HepG2 (cell line): ENCODE results near the gene NUP85. TPM values are rescaled to one million over a fixed set of nuclear protein-coding genes. Genes with fewer than 3 reads are reported as not detected.

Source experiments
- ATAC-seq: fragments of 200-7000 bp; cut with Tn5 transposase; 3 replicates; pipeline ENCODE4 v1.9.1; 2020; ENCODE audit warnings: mild to moderate bottlenecking, moderate library complexity
- BruUV-seq: library from RNA; stranded (reverse); fragments of 400-500 nt; replicated peaks from 2 replicates; lab custom pipeline; 2021; lab: Mats Ljungman, UMichigan
- CTCF ChIA-PET: fragments of 300-600 bp; formaldehyde crosslinking; extraction: SDS; loops from one replicate; lab custom pipeline; 2021; ENCODE audit warnings: low total read pairs, inconsistent platforms, low intra/inter-chr PET ratio; lab: Yijun Ruan, JAX
- POLR2A ChIA-PET: fragments of 350-600 bp; sonication (Branson Sonifier 250); formaldehyde crosslinking; loops from one replicate; lab custom pipeline; 2020; ENCODE audit warnings: antibody characterized with exemption, inconsistent platforms; lab: Yijun Ruan, JAX
- DNase-seq: peaks from one replicate; pipeline ENCODE4 v3.0.0-alpha.2; 2015; ENCODE audit warnings: low spot score
- FAIRE-seq: peaks from 3 replicates; lab custom pipeline; 2011; peaks lifted over from hg19 to GRCh38; lab: Jason Lieb, UNC
- H2AFZ ChIP-seq: one replicate; pipeline ENCODE4 v1.6.1; 2011; ENCODE audit warnings: low read length, inconsistent platforms
- H3K27ac ChIP-seq: fragments of 300-600 bp; 3 replicates; pipeline ENCODE4 v1.8.0; 2011; ENCODE audit warnings: mixed run types, mild to moderate bottlenecking, mixed read lengths, low read length, inconsistent platforms; ENCODE audit not compliant: insufficient read depth; ENCODE audit errors: extremely low read length
- H3K27me3 ChIP-seq, 2 experiments: fragments of 200-600 bp in 1 of 2; 2 replicates in 1 of 2; 3 replicates in 1 of 2; pipeline versions ENCODE4 v1.6.0 to v1.8.0; 2011; ENCODE audit warnings: low read length in 2 of 2, mild to moderate bottlenecking in 2 of 2, moderate library complexity in 2 of 2, inconsistent platforms in 1 of 2; ENCODE audit not compliant: insufficient read depth in 2 of 2, control insufficient read depth in 1 of 2
- H3K36me3 ChIP-seq, 2 experiments: fragments of 200-600 bp in 1 of 2; replicated peaks in 1 of 2; 2 replicates in 1 of 2; 3 replicates in 1 of 2; pipeline versions ENCODE4 v1.5.1 to v1.8.0; 2011; ENCODE audit warnings: low read length in 2 of 2, inconsistent platforms in 1 of 2; ENCODE audit not compliant: insufficient read depth in 2 of 2, control insufficient read depth in 1 of 2
- H3K4me1 ChIP-seq: 2 replicates; pipeline ENCODE4 v1.5.1; 2012; ENCODE audit warnings: low read length, inconsistent platforms; ENCODE audit not compliant: insufficient read depth
- H3K4me2 ChIP-seq: 2 replicates; pipeline ENCODE4 v1.6.0; 2011; ENCODE audit warnings: low read depth, low read length, inconsistent platforms
- H3K4me3 ChIP-seq, 3 experiments: fragments of 200-600 bp in 1 of 3; sonication (generic), shearing (Covaris generic) in 1 of 3; replicated peaks in 1 of 3; 2 replicates each; pipeline ENCODE4 v1.5.1; 2011 to 2016; ENCODE audit warnings: low read length in 3 of 3, inconsistent platforms in 2 of 3, low read depth in 2 of 3, mild to moderate bottlenecking in 2 of 3, control low read depth in 1 of 3, mixed read lengths in 1 of 3; ENCODE audit not compliant: insufficient read depth in 1 of 3
- H3K79me2 ChIP-seq: one replicate; pipeline ENCODE4 v1.6.1; 2011; ENCODE audit warnings: low read length, inconsistent platforms; ENCODE audit not compliant: insufficient read depth
- H3K9ac ChIP-seq: 2 replicates; pipeline ENCODE4 v1.6.0; 2011; ENCODE audit warnings: mild to moderate bottlenecking, low read depth, low read length, inconsistent platforms; ENCODE audit not compliant: insufficient read depth
- H3K9me3 ChIP-seq: 2 replicates; pipeline ENCODE4 v1.5.1; 2012; ENCODE audit warnings: mild to moderate bottlenecking, low read length
- H4K20me1 ChIP-seq: 2 replicates; pipeline ENCODE4 v1.6.0; 2011; ENCODE audit warnings: inconsistent platforms, mild to moderate bottlenecking, low read length, moderate library complexity; ENCODE audit not compliant: insufficient read depth
- SKIL ChIP-seq: sonication (generic); formaldehyde crosslinking; IDR thresholded peaks from 2 replicates; pipeline ENCODE4 v1.8.0; 2022; ENCODE audit warnings: missing genetic modification reagents, mild to moderate bottlenecking, moderate library complexity, borderline replicate concordance
- ZNF24 ChIP-seq: fragments of 450-650 bp; IDR thresholded peaks from 2 replicates; pipeline ENCODE4 v1.6.1; 2017; ENCODE audit warnings: antibody characterized with exemption, mild to moderate bottlenecking
- ZSCAN30 ChIP-seq: sonication (generic); formaldehyde crosslinking; IDR thresholded peaks from 2 replicates; pipeline ENCODE4 v1.5.0; 2020; ENCODE audit warnings: mild to moderate bottlenecking, missing genetic modification reagents
- WGBS: methylation state at CpG from one replicate; pipeline ENCODE4 v1.1.6; 2017; ENCODE audit warnings: low lambda C conversion rate; 5-methylcytosine and 5-hydroxymethylcytosine counted together
- in situ Hi-C: cut with HindIII; loops from 2 replicates; pipeline ENCODE4 v1.10.0; 2017; ENCODE audit warnings: low pct_unique_long_range_greater_than_20kb; ENCODE audit not compliant: extremely low pct_ligation_motif_present
- intact Hi-C: fragments of 100-400 bp; cut with micrococcal nuclease; formaldehyde crosslinking; loops from one replicate; pipeline ENCODE4 v1.10.0; 2022; ENCODE audit not compliant: unreplicated experiment
- polyA plus RNA-seq, 8 experiments: library from polyadenylated mRNA; depleted of rRNA in 3 of 8; stranded (reverse) in 7 of 8; unstranded in 1 of 8; fragments of >200 nt; fragmentation: Illumina TruSeq in 4 of 8; extraction: Trizol in 4 of 8; gene quantifications; 2 replicates each; pipeline versions ENCODE4 v1.2.1 to v1.2.3, GENCODE V29; 2011 to 2016; ENCODE audit warnings: low read depth in 4 of 8, missing spikeins in 1 of 8, mixed read lengths in 1 of 8; ENCODE audit not compliant: insufficient read depth in 1 of 8
- total RNA-seq, 5 experiments: library from RNA; depleted of rRNA; stranded (reverse); fragments of >200 nt; fragmentation: Illumina TruSeq; extraction: Trizol; gene quantifications; 2 replicates each; pipeline ENCODE4 v1.2.3, GENCODE V29; 2016; ENCODE audit warnings: low read depth in 1 of 5

The NUP85 gene
- total and polyA plus RNA-seq, 2 of the 13 experiments (the other 11 are each of a cell fraction or from before 2014, with no cell fraction given), result 89.1 to 124 TPM

GRCh38 chr17:75183999-75184884, 21.2 kb upstream of the NUP85 start:
- Histone ChIP-seq H3K4me2 (no peak overlapping the region), H3K79me2 (peaks cover 33% of the 10 kb centered on the region), H3K4me3 (no peak overlapping the region), H3K27me3 (no peaks in the 10 kb centered on the region; a peak in 1 of 5 replicates), H3K9me3 (no peaks in the 10 kb centered on the region), H2AFZ (no peak overlapping the region), H4K20me1 (peaks cover 15% of the 10 kb centered on the region), H3K9ac (no peak overlapping the region), H3K27ac (no peak overlapping the region), H3K4me1 (peaks cover 40% of the 10 kb centered on the region), H3K36me3 (peaks cover 5 to 7% of the 10 kb centered on the region in 2 experiments; a peak in 4 of 5 replicates)
- BruUV-seq, result no TSS peak
- CTCF ChIA-PET, result no interaction called here
- in situ Hi-C loops, result no loop called here
- ATAC-seq (no peak), FAIRE-seq (no peak), DNase-seq (no peak)
- intact Hi-C loops, result no loop called here
- no peak for TF ChIP-seq ZSCAN30 (CRISPR knock-in tag)
- POLR2A ChIA-PET, result interaction anchor here (1.0 to 2.1 kb wide), 6 partner anchors 13 to 221 kb away, joined by 3 to 13 read pairs (median 8); partner anchors contain the start of genes GGA3, GRB2, JPT1 and MRPS7
- WGBS, result 92% methylated on average over 9 of the region's 9 CpGs

DNA sequence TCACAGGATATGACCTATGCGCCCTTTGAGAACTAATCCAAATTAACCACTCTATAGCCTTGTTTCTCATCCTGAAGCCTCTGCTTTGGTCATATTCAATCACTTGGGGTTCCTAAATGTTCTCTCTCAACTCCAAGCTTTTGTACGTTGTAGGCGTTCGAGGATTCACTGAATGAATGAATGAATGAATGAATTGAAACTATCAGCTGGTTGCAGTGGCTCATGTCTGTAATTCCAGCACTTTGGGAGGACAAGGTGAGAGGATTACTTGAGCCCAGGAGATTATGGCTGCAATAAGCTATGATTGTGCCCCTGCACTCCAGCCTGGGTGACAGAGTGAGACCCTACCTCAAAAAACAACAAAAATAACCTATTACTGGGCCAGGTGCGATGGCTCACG, 16.9 kb upstream of the NUP85 start:
- Histone ChIP-seq H3K27ac (no peak overlapping the region), H3K4me1 (peaks cover 29% of the 10 kb centered on the region)
- POLR2A ChIA-PET, result interaction anchor here (1.7 kb wide), 1 partner anchor 11 kb away, joined by 4 read pairs; no protein-coding TSS in a partner anchor
- TF ChIP-seq SKIL (CRISPR knock-in tag) (no peak), ZNF24 (peak; percentile 87)
- TF ChIP-seq, all 625 proteins: peak for 1
- Histone ChIP-seq H4K20me1 (no peaks in the 10 kb centered on the region), H3K27me3 (no peaks in the 10 kb centered on the region), H3K9ac (no peak overlapping the region), H3K4me3 (no peak overlapping the region), H3K36me3 (no peaks in the 10 kb centered on the region), H3K79me2 (no peaks in the 10 kb centered on the region), H3K9me3 (no peaks in the 10 kb centered on the region), H3K4me2 (no peak overlapping the region), H2AFZ (no peak overlapping the region)
- no TSS peak for BruUV-seq
- intact Hi-C loops, result no loop called here
- 81% methylated on average over 6 of the region's 6 CpGs for WGBS
- FAIRE-seq, result no peak
- ATAC-seq, result no peak
- DNase-seq, result no peak
- CTCF ChIA-PET, result no interaction called here
- in situ Hi-C loops, result no loop called here
